Left lung (tissue), 10 donors: ENCODE results near the gene PACRGL. TPM values are rescaled to one million over a fixed set of nuclear protein-coding genes. Genes with fewer than 3 reads are reported as not detected.

Experiments used
- ATAC-seq: fragments of 200-7000 bp; cut with Tn5 transposase; one replicate; pipeline ENCODE4 v1.9.1; 2020; ENCODE audit warnings: moderate library complexity
- DNase-seq, 4 donors: peaks; one replicate each; pipeline ENCODE4 v3.0.0-alpha.2; 2013 to 2020
- H3K27ac ChIP-seq, 2 donors: fragments of 200-600 bp; sonication (generic) in 1 of 2; one replicate each; pipeline versions ENCODE4 v1.5.0 to v1.8.0; 2020 to 2021
- H3K27me3 ChIP-seq, 2 donors: fragments of 200-600 bp; sonication (generic) in 1 of 2; one replicate each; pipeline versions ENCODE4 v1.5.0 to v1.8.0; 2020 to 2021
- H3K36me3 ChIP-seq, 2 donors: fragments of 200-600 bp; sonication (generic) in 1 of 2; one replicate each; pipeline versions ENCODE4 v1.5.0 to v1.8.0; 2020 to 2021
- H3K4me1 ChIP-seq, 2 donors: fragments of 200-600 bp; one replicate each; pipeline ENCODE4 v1.8.0; 2021
- H3K4me3 ChIP-seq, 2 donors: fragments of 200-600 bp; sonication (generic) in 1 of 2; one replicate each; pipeline versions ENCODE4 v1.5.0 to v1.8.0; 2020 to 2021; ENCODE audit warnings: mild to moderate bottlenecking in 1 of 2
- H3K9me3 ChIP-seq, 2 donors: fragments of 200-600 bp; sonication (generic) in 1 of 2; one replicate each; pipeline versions ENCODE4 v1.5.0 to v1.8.0; 2020 to 2021
- intact Hi-C, 2 donors: fragments of 100-400 bp; cut with DNase I; formaldehyde crosslinking; loops; one replicate each; pipeline versions ENCODE4 v1.11.2 to v1.14.2; 2022
- polyA plus RNA-seq, 6 donors: library from polyadenylated mRNA; unstranded; fragments of 120-200 nt; gene quantifications; one replicate each; pipeline ENCODE4 v1.2.1, GENCODE V29; 2013; ENCODE audit not compliant: insufficient read length in 6 of 6
- total RNA-seq, 2 donors: library from RNA; stranded (reverse); fragmentation: NEBNext Ultra II Directional; extraction: Animal tissue kit (Norgen Biotek cat#: 25700); gene quantifications; one replicate each; pipeline ENCODE4 v1.2.1, GENCODE V29; 2021
- TF ChIP-seq, protein P1 (sequence below), 2 donors: fragments of 200-600 bp; sonication (generic) in 1 of 2; IDR thresholded peaks; one replicate each; pipeline versions ENCODE4 v1.5.0 to v1.8.0; 2021; ENCODE audit warnings: antibody characterized with exemption in 2 of 2
- donor health status: DM: no; HTN: yes; CAD: no.
- donor health status: DM: no; HTN: no; CAD: no.

The PACRGL gene
- total and polyA plus RNA-seq, 8 donors, result 7.8 to 44.6 (median 37.7) TPM

DNA sequence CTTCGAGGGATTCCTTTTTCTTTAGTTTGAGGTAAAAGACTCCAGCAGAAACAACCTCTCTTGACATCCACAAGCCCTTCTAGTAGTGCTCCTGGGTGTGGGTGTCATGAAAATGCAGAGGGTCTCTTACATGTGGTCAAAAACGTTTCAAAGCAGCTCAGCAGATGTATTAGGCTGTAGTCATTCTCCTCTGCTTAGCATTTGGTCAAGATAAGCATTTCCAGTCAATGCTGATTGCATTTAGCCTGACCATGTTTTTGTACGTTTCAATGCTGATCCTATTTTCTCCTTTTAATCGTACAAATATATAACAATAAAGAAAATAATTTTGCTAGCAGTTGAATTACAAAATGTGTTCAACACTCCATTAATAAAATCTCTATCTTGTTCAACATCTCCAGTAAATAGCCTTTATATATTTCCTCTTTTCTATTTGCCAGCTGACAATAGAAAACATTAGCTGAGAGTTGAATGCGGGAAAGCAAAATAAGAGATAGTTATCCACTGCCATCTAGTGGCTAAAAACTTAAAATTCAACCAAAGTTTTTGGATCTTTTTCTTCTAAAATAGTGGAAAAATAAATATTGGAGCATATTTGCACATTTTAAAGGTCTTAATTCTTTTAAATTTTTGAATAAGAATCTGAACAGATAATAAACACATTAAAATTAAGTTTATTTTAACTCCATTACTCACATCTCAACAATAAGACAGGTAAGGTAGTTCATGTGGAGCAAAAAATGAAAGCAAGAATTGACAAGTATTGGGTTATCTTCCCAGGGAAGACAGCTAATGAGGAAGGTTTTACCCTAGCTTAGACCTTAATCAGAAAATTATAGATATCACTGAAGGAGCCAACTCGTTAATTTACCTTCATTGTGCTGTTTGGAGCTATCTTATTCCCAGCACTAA, 15.2 kb upstream of the PACRGL start:
- no peaks in the 10 kb centered on the region for H3K27me3 ChIP-seq
- TF ChIP-seq, protein P1, sequence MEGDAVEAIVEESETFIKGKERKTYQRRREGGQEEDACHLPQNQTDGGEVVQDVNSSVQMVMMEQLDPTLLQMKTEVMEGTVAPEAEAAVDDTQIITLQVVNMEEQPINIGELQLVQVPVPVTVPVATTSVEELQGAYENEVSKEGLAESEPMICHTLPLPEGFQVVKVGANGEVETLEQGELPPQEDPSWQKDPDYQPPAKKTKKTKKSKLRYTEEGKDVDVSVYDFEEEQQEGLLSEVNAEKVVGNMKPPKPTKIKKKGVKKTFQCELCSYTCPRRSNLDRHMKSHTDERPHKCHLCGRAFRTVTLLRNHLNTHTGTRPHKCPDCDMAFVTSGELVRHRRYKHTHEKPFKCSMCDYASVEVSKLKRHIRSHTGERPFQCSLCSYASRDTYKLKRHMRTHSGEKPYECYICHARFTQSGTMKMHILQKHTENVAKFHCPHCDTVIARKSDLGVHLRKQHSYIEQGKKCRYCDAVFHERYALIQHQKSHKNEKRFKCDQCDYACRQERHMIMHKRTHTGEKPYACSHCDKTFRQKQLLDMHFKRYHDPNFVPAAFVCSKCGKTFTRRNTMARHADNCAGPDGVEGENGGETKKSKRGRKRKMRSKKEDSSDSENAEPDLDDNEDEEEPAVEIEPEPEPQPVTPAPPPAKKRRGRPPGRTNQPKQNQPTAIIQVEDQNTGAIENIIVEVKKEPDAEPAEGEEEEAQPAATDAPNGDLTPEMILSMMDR (IDR thresholded peaks at IDR 0.05), result peak; percentile 47 to 59
- H3K36me3 ChIP-seq, result no peaks in the 10 kb centered on the region
- no peaks in the 10 kb centered on the region for H3K4me1 ChIP-seq
- peak overlapping the region in 1 of 2 donors; percentile 9 for H3K27ac ChIP-seq
- DNase-seq, result peak in 2 of 4 donors; percentile 51
- ATAC-seq, result peak; percentile 57
- no peaks in the 10 kb centered on the region for H3K9me3 ChIP-seq
- no peak overlapping the region for H3K4me3 ChIP-seq
- intact Hi-C loops, result loop anchor here in 1 of 2 donors (10.0 kb wide), 1 partner anchor 260 kb away; no protein-coding TSS in a partner anchor

DNA sequence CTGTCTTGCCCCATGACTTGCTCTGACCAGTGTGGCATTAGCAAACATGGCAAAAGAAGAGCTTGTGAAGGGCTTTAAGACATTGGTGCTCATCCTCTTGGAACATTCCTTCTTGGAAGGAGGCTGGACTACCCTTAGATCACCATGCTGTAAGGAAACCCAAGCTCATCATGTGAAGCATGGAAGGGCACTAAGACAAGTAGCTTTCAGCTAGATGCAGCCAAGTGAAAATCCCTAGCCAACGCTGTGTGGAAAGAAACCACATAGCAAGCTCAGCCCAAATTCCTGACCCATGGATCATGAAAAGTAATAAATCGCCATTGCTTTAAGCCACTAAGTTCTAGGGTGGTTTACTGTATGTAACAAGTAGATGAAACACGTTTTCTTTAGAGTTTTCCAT, 12.4 kb upstream of the PACRGL start:
- H3K36me3 ChIP-seq, result no peaks in the 10 kb centered on the region
- H3K4me1 ChIP-seq, result no peaks in the 10 kb centered on the region
- intact Hi-C loops, result loop anchor here in 1 of 2 donors (10.0 kb wide), 1 partner anchor 263 kb away; no protein-coding TSS in a partner anchor
- ATAC-seq, result peak; percentile 48
- H3K27me3 ChIP-seq, result no peaks in the 10 kb centered on the region
- TF ChIP-seq, protein P1 (IDR thresholded peaks at IDR 0.05), result no peak
- no peak for DNase-seq
- H3K4me3 ChIP-seq, result no peak overlapping the region
- no peak overlapping the region for H3K27ac ChIP-seq
- no peaks in the 10 kb centered on the region for H3K9me3 ChIP-seq

DNA sequence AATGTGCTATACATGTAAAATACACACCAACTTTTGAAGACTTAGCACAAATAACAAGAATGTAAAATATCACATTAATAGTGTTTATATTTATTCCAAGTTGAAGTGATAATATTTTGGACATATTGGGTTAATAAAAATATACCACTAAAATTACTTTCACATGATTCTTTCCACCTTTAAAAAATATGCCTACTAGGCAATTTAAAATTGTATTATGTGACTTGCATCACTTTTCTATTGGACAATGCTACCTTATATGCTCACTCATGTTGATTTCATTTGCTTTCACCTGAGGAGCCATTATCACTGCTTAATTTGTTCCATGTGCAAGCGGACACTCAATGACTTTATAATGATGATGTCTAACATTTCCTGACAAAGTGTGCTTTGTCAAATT, 3.4 kb upstream of the PACRGL start:
- TF ChIP-seq, protein P1 (IDR thresholded peaks at IDR 0.05), result no peak
- H3K27ac ChIP-seq, result no peak overlapping the region
- intact Hi-C loops, result no loop called here

DNA sequence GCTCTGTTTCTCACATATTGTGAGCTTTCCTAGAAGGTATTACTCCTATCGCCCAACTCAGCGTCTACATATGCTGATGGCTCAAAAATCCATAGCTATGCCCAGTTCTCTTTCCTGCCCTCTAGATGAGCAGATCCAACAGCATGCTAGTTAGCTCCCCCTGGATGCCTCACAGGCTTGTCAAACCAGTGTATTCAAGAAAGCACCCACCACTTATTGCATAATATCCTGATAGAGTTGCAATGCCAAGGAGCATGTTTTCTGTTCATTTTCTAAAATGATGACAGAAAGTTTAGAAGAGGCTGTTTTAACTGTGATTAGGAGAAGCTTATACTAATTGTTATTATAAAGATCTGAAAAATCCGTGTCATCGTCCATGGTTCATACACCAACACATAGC, 1.9 kb upstream of the PACRGL start:
- ATAC-seq, result no peak
- H3K4me1 ChIP-seq, result peaks cover 14 to 26% of the 10 kb centered on the region in 2 donors
- H3K4me3 ChIP-seq, result no peak overlapping the region
- no peaks in the 10 kb centered on the region for H3K9me3 ChIP-seq
- H3K36me3 ChIP-seq, result no peaks in the 10 kb centered on the region
- TF ChIP-seq, protein P1 (IDR thresholded peaks at IDR 0.05), result no peak
- no peak overlapping the region for H3K27ac ChIP-seq
- no peaks in the 10 kb centered on the region for H3K27me3 ChIP-seq
- DNase-seq, result no peak
- intact Hi-C loops, result no loop called here

More for the DNA sequence above, 3.4 kb upstream of the PACRGL start:
- Histone ChIP-seq H3K36me3 (no peaks in the 10 kb centered on the region), H3K4me3 (no peak overlapping the region), H3K27me3 (no peaks in the 10 kb centered on the region), H3K4me1 (peaks cover 14 to 21% of the 10 kb centered on the region in 2 donors), H3K9me3 (no peaks in the 10 kb centered on the region)
- DNase-seq, result no peak
- ATAC-seq, result no peak

DNA sequence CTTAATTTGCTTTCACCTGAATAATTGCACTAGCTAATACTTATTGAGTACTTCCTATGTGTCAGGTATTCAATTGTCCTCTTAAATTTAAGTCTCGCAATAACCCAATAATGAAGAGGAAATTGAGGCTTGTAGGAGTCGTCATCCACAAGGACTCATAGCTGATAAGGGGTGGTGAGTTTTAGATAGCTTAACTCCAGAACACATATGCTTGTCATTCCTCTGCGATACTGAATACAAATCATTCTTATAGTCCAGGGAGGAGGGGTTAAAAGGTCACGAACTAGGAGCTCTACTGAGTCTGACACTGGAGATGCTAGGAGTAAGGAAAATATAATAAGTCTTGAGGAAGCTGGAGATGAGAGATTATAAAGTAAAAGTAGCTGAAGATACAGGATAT, 1.4 kb upstream of the PACRGL start:
- Histone ChIP-seq H3K27me3 (no peaks in the 10 kb centered on the region), H3K9me3 (no peaks in the 10 kb centered on the region), H3K4me3 (no peak overlapping the region), H3K4me1 (peaks cover 14 to 26% of the 10 kb centered on the region in 2 donors), H3K27ac (no peak overlapping the region), H3K36me3 (no peaks in the 10 kb centered on the region)
- TF ChIP-seq, protein P1 (IDR thresholded peaks at IDR 0.05), result no peak
- DNase-seq, result no peak
- ATAC-seq, result no peak
- intact Hi-C loops, result no loop called here
